Stimulated activated CD8-positive, alpha-beta memory T cell treated with anti-CD3 and anti-CD28 coated beads, Interleukin-4, amount 100 ng/mL, for 24 hours (primary cell): ENCODE measurements around the gene LY6G6C.

Source experiments
- DNase-seq: peaks from one replicate; pipeline ENCODE4 v3.0.0-alpha.2; 2020; ENCODE audit warnings: low read depth

Gene LY6G6C

GRCh38 chr6:31706599-31706998 lies 14.9 kb downstream of the LY6G6C start, which contains the start of gene LY6G6F:
Gene LY6G6F, plus strand, starts transcription at chr6:31706866. Its CDS starts 41 bp downstream, at chr6:31706907.
- no peak for DNase-seq

- no peak for DNase-seq
These were observed 15.6 kb downstream of the LY6G6C start for GRCh38 chr6:31705931-31706330.

DNA sequence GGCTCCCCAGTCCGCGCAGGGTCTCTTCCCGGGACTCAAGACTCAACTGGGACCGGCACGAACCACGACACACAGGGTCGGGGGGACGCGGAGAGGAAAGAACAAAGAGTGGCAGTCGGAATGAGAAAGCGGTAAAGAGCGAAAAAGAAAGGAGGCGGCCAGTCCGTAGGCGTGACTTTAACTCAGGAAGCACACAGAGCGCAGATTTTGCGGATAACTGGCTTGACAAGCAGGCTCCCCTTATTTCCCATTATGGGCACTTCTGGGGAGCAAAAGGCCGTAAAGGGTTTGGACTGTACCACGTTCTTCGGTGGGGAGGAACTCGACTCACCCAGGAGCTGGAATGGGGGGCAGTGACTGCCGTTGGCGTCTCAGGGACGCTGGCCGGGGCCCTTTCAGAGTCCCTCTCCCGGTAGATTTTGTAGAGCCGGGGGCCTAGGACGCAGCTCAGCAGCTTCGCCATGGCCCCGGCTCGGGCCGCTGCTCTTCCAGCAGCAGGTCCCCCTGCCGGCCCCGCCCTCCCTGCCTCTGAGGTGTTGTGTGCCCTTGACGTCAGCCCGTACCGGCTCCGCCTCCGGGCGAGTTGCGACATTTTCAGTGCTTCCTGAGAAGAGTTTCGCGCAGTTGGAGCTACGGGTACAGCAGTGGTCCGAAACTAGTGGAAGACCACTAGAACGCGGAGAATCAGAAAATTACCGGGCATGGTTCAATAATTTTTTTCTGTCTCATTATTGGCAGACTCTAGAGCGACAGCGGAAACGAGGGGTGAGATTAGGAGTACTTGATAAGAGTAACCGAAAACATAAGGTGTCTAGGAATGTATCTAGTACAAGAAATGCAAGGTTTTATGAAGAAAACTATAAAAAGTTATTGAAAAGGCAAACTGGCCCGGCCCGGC lies 18.5 kb downstream of the LY6G6C start, which contains the start of gene ABHD16A:
ABHD16A (minus strand) TSS at position 506 of the 898 bp plus-strand sequence; CDS start at position 463, 43 bp downstream.
- peak; percentile 94 for DNase-seq

DNA sequence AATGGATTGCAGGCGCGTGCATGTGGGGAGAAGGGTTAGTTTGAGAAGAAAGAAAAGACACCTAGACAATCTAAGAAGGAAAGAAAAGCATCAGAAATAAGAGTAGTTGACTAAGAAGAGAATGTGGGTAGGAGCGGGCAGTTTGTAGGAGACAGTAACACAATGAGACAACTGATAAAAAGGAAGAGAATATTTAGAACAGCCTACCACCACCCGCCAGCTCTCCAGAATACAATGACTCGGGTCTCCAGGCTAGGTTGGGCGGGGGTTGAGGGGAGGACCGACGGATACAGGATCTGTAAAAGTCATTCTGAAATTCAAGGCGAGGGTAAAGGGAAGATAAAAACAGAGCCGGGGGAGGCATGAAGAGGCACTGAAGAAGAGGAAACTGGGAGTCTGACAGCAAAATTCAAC lies 19.1 kb downstream of the LY6G6C start:
- no peak for DNase-seq

DNA sequence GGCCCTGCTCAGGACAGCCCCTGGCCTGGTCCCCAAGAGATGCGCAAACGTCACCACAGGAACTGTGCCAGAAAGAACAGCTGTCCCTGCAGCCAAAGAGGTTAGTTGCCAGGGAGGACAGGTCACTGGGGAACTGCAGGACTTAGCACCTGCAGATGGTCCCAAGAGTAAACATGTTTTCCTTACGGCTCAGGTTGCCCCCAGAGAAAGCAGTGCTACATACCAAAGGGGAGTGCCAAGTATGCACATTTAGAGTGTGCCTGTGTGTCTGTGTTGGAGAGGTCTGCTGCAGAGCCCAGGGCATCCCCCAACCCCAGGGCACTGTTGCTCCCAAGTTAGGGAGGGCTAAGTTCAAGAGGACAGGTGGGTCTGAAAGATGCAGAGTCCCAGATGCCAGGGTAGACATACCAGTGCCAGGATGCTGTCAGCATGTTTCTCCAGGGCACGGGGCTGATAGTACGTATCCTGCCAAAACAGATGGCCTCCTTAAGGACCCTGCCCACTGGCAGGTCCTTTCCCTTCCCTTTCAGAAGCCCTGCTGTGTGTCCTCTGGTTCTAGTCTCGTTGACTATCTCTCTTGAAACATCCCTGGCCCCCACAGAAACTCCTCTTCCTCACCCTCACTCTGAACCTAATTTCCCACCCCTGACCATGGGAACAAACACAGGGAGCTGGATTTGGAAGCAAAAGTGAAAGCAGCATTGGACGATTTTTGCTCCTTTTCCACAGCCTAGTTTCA lies 19.7 kb downstream of the LY6G6C start:
- no peak for DNase-seq

DNA sequence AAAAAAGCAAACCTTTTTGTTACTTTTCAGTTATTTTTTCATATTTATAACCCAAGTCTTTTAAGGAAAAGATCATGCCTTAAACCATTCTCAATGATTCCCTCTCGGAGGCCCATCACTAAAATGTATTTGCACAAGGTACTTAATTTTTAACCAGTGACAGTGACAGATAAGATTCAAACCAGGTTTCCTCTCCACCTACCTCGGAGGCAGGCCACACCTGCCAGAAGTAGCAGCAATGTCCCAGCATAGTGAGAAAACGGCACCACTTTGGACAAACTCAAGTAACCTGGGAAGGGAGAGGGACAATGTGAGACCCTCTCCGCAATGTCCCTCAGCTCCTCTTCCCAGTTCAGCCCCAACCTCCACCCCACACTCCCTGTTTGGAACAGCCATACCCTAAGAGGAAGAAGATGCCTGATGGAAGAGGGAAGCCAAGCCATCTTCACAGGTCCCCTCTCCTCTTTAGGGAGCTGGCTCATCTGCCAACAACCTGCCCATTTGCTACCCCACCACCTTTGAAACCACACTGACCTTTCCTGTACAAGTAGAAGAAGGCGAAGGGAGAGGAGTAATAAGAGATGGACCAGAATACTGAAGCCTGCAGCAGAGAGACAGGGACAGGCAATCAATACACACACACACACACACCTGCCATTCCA lies 20.7 kb downstream of the LY6G6C start:
- DNase-seq: no peak

GRCh38 chr6:31697555-31697954 lies 24.0 kb downstream of the LY6G6C start:
- no peak for DNase-seq

- no peak for DNase-seq
These were observed 28.0 kb downstream of the LY6G6C start for GRCh38 chr6:31693535-31693934.

DNA sequence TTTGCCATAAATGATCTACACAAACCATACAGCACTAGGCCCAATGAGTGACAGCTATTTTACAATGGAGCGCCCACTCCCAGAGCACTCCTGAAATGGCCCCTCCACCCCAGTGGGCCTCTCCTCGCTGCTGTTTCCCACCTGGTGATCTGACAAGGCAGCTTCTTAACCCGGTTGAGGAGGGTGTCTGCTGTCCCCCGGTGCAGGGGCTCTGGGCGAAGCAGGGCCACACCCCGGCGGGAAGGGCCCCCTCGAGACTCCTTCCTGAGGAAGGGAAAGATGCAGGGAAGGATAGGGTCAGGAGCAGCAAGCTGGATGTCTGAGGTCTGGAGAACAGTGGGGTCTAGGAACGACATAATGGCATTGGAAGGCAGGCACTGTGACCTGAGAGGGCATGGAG lies 28.7 kb downstream of the LY6G6C start:
- DNase-seq: no peak

- DNase-seq: no peak
These were observed 29.2 kb downstream of the LY6G6C start for GRCh38 chr6:31692353-31692752.

DNA sequence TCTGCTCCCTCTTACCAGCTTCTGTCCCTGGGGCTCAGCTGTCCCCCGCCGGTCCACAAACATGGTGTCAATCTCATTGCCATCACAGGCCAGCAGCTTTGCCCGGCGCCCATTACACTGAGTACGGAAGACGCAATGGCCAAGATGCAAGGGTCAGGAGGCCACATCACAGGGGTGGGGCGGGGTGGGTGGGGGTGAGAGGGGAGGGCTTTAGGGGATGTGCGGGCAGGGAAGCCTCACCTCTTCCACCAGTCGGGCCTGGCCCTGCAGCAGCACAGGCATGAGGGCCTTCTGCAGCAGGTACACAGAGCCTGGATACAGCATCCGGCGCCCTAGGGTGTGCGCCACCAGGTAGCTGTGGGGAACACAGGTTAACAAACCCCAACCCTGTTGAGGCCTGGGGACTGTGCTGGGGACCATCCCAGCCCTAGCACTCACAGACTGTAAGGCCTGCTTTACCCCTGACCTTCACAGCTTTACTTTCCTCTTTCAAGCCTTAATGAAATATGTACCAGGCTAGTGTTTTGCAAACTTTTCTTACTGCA lies 29.9 kb downstream of the LY6G6C start:
- DNase-seq: no peak

- DNase-seq: no peak
These were observed 30.5 kb downstream of the LY6G6C start for GRCh38 chr6:31691078-31691463.

- no peak for DNase-seq
These were observed 31.1 kb downstream of the LY6G6C start for GRCh38 chr6:31690231-31691077.

DNA sequence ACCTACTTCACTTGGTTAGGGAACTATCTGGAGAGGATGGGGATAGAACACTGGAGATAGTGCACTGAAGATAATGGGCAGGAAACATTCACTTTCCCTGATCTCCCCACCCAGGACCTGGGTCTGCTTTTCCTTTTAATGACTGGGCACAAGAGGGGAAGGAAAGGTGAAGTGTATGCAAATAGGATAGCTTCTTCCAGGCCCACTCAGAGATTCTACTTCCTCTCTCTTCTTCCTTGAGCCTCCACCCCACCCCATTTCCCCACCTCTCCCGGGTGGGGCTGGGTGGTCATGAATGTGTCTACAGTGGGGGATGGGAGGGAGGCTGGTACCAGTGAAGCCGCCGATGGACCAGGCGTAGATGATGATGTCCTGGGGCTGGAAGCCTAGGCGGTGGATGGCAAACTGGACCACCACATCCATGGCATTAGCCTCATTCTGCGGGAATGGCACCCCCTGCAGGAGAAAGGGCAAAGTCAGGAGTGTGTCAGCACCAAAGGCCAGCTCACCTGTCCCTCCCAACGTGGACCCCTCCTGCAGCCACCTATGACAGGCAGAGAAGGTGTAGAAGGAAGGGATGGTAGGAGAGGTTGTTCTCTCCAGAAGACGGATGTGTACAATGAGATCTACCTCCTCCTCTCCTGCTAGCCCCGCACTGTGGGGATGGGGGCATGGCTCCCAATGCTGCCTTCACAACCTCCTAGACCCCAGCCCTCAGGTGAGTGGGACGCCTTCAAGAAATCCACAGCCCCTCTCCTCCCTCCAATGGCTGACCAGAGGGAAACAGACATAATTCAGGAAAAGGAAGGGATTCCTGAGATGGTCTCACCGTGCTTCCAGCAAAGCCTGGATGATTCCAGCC lies 32.1 kb downstream of the LY6G6C start:
- DNase-seq: no peak

DNA sequence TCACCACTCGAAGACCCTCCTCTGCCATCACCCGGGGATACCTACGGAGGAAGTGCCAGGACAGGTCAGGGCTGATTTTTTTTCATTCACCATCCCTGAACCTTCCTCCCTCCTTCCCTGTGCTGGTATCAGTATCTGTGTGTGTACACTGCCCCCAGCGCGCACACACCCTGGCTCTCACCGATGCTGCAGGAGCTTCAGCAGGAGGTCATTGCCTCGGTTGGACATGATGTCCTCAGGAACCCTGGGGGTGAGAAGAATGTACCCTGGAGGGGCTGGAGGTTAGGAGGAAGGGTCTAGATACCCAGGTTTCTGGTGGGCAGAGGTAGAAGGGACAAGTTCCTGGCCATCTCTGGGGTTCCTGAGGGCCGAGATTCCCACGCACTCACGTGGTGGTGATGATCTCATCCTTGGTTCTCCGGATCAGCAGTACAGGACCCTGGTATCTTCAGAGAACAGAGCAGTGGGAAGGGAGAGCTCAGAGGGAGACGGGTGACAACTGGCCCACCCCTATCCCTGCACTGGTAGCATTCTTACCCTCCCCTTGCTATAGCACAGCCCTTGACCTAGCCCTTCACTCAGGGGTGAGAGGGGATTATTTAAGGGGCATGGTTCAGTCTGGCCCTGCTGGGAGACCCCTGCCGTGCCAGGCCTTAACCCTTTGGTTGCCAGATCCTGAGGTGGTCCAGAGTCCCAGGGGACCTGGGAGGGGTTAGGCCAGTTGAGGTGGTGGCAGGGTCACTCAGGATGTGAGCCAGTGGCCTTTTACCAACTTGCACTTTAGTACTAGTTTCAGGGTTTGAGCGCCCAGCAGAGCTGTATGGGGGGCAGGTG lies 33.5 kb downstream of the LY6G6C start:
- no peak for DNase-seq

DNA sequence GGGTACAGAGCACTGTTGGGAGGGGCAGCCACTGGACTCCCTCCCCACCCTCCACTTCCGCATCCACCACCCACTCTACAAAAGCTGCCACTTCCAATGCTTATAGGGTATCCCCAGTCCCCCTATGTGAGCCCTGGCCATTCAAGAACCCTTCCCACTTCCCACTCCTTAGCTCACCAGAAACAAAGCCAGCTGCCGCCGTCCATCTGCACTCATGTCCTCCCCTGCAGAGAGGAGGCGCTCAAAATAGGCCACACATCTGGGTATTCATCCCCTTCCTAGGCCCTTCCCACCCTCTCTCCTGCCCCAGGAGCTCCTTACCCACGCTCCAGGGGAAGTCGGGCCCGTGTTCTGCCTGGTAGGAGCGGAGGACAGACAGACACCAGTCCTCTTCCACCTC lies 34.2 kb downstream of the LY6G6C start:
- DNase-seq: no peak

DNA sequence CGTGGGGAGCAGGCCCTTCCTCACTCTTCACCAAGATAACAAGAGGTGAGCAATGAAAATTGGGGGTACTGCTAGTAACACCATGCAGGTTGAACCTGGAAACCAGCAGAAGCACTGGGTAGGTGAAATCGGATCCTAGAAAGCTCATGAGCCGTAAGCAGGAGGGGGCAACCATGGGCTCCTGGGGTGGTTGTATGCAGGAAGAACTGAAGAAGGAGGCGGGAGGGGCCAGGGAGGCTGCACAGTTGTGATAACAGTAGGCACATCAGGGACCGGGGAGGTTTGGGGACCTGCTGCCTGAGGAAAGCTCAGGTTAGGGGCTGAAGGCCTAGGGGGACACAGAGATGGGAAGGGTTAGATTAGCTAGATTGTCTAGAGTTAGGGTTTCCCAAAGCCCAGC lies 35.1 kb downstream of the LY6G6C start:
- no peak for DNase-seq

- DNase-seq: no peak
These were observed 38.0 kb downstream of the LY6G6C start for GRCh38 chr6:31683591-31683990.

DNA sequence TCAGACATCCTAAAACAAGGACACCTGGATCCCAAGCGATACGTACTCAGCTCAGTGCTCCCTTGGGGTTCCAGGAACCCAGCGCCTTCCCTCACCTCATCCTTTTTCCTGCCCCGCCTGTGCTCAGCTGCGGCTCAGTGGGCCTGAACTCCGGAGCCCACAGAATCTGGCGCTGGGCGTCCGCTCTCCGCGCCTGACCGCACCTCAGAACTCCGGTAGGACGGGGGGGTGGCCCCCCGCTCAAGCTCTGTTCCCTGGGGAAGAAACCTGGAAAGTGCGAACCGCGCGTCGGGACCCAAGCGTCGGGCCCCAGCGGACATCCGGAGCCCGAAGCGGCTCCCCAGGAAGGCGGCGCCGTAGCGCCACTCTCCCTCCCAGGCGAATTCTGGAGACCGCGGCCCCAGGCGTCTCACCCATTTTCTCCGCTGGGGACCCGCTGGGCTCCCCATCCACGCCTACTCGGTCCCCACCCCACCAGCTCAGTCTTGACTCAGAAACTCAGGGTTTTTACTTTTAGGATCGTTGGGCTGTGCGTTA lies 40.3 kb downstream of the LY6G6C start:
- DNase-seq: no peak
